Measurements from ENCODE around the gene GPR31. TPM values are rescaled to one million over a fixed set of nuclear protein-coding genes. Genes with fewer than 3 reads are reported as not detected.

Gene GPR31
- total and polyA plus RNA-seq, 2 donors (not counting 1 experiment from before 2014, with no cell fraction given): not detected

DNA sequence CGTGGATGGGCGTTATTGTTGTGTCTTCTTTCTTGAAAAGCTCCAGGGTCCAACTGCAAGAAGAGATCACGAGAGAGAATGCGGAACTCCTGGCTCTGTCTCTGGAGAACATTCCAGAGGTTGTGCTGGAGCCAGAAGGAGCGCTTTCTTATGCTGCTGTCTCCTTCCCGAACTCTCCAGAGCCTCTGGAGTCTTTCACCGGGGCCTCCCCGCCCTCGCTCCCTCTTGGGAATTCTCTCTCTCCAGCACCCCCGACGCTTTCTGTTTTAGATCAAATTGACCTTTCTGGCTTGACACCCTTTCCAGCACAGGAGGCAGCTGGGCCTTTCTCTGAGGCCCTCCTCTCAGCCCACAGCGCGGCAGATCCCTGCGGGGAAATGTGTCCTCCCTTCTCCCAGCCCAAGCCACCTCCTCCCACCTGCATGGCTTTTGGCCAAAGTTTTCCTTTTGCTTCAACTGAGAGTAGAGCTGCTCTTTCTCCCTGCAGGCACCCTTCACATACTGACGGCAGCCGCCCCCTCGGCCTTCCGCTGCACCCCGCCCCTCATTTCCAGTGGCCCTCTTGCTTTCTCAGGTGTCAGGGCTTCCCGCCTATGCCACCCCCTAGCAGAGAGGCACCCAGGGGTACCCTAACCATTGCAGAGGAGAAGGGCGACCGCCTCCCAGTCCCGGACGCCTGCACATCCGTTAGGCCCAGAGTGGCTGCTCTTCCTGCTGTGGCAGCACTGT is 41.5 kb downstream of the GPR31 start:
- no peak overlapping the region for H3K4me2 ChIP-seq (ENCODE audit: extremely low read depth, insufficient read depth, low read length)
- H3K4me3 ChIP-seq (replicated peaks in 1 of 4; ENCODE audit: control extremely low read depth in 1 of 4, insufficient read depth in 1 of 4, low read depth in 3 of 4, low read length in 4 of 4): no peak overlapping the region
- DNase-seq (ENCODE audit: low read depth in 2 of 2): no peak
- no peaks in the 10 kb centered on the region for H3K4me1 ChIP-seq (ENCODE audit: control insufficient read depth, extremely low read depth, insufficient read depth, low read length)
- H3K27ac ChIP-seq (ENCODE audit: insufficient read depth, low read length): no peak overlapping the region
- H3K9me3 ChIP-seq (ENCODE audit: control insufficient read depth, insufficient read depth, low read depth, low read length): no peaks in the 10 kb centered on the region
- no peaks in the 10 kb centered on the region for H3K79me2 ChIP-seq (ENCODE audit: control insufficient read depth, insufficient read depth, low read length)
- no peaks in the 10 kb centered on the region for H3K36me3 ChIP-seq (ENCODE audit: control insufficient read depth, insufficient read depth, low read length)
- H3K27me3 ChIP-seq (ENCODE audit: control insufficient read depth, insufficient read depth, low read length): no peaks in the 10 kb centered on the region
- no peaks in the 10 kb centered on the region for H4K20me1 ChIP-seq (ENCODE audit: control insufficient read depth, extremely low read depth, insufficient read depth, low read length)
- no peak overlapping the region for H3K9ac ChIP-seq (ENCODE audit: insufficient read depth, low read length)
- TF ChIP-seq, protein P1, sequence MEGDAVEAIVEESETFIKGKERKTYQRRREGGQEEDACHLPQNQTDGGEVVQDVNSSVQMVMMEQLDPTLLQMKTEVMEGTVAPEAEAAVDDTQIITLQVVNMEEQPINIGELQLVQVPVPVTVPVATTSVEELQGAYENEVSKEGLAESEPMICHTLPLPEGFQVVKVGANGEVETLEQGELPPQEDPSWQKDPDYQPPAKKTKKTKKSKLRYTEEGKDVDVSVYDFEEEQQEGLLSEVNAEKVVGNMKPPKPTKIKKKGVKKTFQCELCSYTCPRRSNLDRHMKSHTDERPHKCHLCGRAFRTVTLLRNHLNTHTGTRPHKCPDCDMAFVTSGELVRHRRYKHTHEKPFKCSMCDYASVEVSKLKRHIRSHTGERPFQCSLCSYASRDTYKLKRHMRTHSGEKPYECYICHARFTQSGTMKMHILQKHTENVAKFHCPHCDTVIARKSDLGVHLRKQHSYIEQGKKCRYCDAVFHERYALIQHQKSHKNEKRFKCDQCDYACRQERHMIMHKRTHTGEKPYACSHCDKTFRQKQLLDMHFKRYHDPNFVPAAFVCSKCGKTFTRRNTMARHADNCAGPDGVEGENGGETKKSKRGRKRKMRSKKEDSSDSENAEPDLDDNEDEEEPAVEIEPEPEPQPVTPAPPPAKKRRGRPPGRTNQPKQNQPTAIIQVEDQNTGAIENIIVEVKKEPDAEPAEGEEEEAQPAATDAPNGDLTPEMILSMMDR (conservative IDR thresholded peaks at IDR 0.05 in 1 of 2, IDR thresholded peaks at IDR 0.05 in 1 of 2; ENCODE audit: low read depth in 1 of 2, low read length in 2 of 2): no peak
- no peak for TF ChIP-seq EZH2 (IDR thresholded peaks at IDR 0.05; ENCODE audit: low read length, missing control alignments)
- no peak overlapping the region for H2AFZ ChIP-seq (ENCODE audit: low read length)

DNA sequence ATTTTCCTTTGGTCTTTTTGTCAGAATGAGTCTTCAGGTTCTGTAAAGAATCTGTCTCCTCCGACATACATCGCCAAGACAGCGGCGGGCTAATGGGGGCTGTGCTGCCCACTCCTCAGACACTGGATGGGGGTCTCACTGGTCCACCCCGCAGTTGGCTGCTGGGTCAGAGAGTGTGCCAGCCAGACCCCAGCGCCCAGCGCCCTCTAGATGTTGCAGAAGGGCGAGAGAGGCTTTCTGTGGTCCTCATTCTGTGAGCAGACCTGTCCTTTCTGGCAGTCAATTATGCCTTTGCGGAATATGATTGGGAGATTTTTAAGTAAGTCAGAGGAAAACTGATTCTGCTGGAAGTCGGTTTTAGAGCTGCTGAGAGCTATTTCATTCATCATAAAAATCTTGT is 42.7 kb downstream of the GPR31 start:
- H3K27me3 ChIP-seq (ENCODE audit: control insufficient read depth, insufficient read depth, low read length): no peaks in the 10 kb centered on the region
- TF ChIP-seq, protein P1 (conservative IDR thresholded peaks at IDR 0.05 in 1 of 2, IDR thresholded peaks at IDR 0.05 in 1 of 2; ENCODE audit: low read depth in 1 of 2, low read length in 2 of 2): no peak
- no peak for TF ChIP-seq EZH2 (IDR thresholded peaks at IDR 0.05; ENCODE audit: low read length, missing control alignments)
- H3K79me2 ChIP-seq (ENCODE audit: control insufficient read depth, insufficient read depth, low read length): no peaks in the 10 kb centered on the region
- no peak overlapping the region for H3K4me2 ChIP-seq (ENCODE audit: extremely low read depth, insufficient read depth, low read length)
- no peak overlapping the region for H3K4me3 ChIP-seq (replicated peaks in 1 of 4; ENCODE audit: control extremely low read depth in 1 of 4, insufficient read depth in 1 of 4, low read depth in 3 of 4, low read length in 4 of 4)
- H3K36me3 ChIP-seq (ENCODE audit: control insufficient read depth, insufficient read depth, low read length): no peaks in the 10 kb centered on the region
- no peaks in the 10 kb centered on the region for H4K20me1 ChIP-seq (ENCODE audit: control insufficient read depth, extremely low read depth, insufficient read depth, low read length)
- no peaks in the 10 kb centered on the region for H3K9me3 ChIP-seq (ENCODE audit: control insufficient read depth, insufficient read depth, low read depth, low read length)
- no peak overlapping the region for H2AFZ ChIP-seq (ENCODE audit: low read length)
- no peak overlapping the region for H3K9ac ChIP-seq (ENCODE audit: insufficient read depth, low read length)
- no peaks in the 10 kb centered on the region for H3K4me1 ChIP-seq (ENCODE audit: control insufficient read depth, extremely low read depth, insufficient read depth, low read length)
- no peak for DNase-seq (ENCODE audit: low read depth in 2 of 2)
- no peak overlapping the region for H3K27ac ChIP-seq (ENCODE audit: insufficient read depth, low read length)

DNA sequence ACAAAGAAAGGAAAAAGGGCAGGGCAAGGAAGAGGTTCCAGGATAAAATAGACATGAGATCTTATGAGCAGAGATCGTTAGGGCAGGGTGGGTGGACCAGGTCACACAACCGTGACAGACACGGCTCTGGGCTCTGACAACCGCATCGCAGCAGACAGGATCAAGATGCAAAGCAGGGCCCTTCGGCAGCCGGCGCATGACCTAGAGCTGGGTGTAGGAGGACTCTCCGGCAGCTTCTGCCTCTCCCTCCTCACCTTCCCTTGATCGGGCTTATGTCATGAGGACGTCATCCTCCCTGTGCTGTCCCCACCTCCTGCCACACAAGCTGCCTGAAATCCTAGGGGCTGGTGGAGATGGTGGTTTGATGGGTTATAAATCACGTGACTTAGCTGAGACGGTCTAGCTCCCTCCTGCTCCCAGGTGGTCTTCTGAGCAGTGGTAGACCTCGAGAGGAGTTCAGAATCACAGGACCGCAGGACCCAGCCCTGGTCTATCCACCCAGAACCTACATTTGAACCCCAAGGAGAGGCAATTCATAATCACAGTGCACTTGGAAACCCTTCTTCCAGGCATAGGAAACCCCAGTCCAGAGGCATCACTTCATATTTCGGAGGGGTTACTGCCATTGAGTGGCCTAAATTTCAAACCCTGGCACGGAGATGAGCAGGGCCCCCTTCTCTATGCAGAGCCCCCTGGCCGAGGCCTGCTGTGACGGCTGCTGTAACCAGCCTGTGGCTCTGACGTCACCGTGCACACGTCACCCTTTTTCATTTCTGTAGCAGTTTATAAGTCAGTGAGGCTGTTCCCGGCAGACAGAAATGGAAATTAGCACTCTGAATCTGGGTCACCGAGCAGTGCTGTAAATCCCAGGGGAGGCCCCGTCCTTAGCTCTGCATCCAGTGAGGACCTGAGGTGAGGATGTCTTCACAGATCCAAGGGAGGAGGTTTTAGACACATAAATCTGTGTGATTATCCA is 43.6 kb downstream of the GPR31 start:
- no peak for DNase-seq (ENCODE audit: low read depth in 2 of 2)
- H3K27me3 ChIP-seq (ENCODE audit: control insufficient read depth, insufficient read depth, low read length): no peaks in the 10 kb centered on the region
- no peaks in the 10 kb centered on the region for H3K4me1 ChIP-seq (ENCODE audit: control insufficient read depth, extremely low read depth, insufficient read depth, low read length)
- no peaks in the 10 kb centered on the region for H4K20me1 ChIP-seq (ENCODE audit: control insufficient read depth, extremely low read depth, insufficient read depth, low read length)
- no peak overlapping the region for H2AFZ ChIP-seq (ENCODE audit: low read length)
- H3K9me3 ChIP-seq (ENCODE audit: control insufficient read depth, insufficient read depth, low read depth, low read length): no peaks in the 10 kb centered on the region
- H3K4me2 ChIP-seq (ENCODE audit: extremely low read depth, insufficient read depth, low read length): no peak overlapping the region
- H3K4me3 ChIP-seq (replicated peaks in 1 of 4; ENCODE audit: control extremely low read depth in 1 of 4, insufficient read depth in 1 of 4, low read depth in 3 of 4, low read length in 4 of 4): no peak overlapping the region
- no peaks in the 10 kb centered on the region for H3K36me3 ChIP-seq (ENCODE audit: control insufficient read depth, insufficient read depth, low read length)
- no peaks in the 10 kb centered on the region for H3K79me2 ChIP-seq (ENCODE audit: control insufficient read depth, insufficient read depth, low read length)
- H3K27ac ChIP-seq (ENCODE audit: insufficient read depth, low read length): no peak overlapping the region
- H3K9ac ChIP-seq (ENCODE audit: insufficient read depth, low read length): no peak overlapping the region
- TF ChIP-seq, protein P1 (conservative IDR thresholded peaks at IDR 0.05 in 1 of 2, IDR thresholded peaks at IDR 0.05 in 1 of 2; ENCODE audit: low read depth in 1 of 2, low read length in 2 of 2): no peak
- no peak for TF ChIP-seq EZH2 (IDR thresholded peaks at IDR 0.05; ENCODE audit: low read length, missing control alignments)

Data from fibroblast of lung (primary cell).